ENCODE data around the gene FBXO44.
"Not testable (repeated sequence)": the region's sequence is repeated elsewhere in the genome, so short reads cannot be mapped to it uniquely, and the experiment has no call there.

Gene FBXO44, protein sequence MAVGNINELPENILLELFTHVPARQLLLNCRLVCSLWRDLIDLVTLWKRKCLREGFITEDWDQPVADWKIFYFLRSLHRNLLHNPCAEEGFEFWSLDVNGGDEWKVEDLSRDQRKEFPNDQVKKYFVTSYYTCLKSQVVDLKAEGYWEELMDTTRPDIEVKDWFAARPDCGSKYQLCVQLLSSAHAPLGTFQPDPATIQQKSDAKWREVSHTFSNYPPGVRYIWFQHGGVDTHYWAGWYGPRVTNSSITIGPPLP

DNA sequence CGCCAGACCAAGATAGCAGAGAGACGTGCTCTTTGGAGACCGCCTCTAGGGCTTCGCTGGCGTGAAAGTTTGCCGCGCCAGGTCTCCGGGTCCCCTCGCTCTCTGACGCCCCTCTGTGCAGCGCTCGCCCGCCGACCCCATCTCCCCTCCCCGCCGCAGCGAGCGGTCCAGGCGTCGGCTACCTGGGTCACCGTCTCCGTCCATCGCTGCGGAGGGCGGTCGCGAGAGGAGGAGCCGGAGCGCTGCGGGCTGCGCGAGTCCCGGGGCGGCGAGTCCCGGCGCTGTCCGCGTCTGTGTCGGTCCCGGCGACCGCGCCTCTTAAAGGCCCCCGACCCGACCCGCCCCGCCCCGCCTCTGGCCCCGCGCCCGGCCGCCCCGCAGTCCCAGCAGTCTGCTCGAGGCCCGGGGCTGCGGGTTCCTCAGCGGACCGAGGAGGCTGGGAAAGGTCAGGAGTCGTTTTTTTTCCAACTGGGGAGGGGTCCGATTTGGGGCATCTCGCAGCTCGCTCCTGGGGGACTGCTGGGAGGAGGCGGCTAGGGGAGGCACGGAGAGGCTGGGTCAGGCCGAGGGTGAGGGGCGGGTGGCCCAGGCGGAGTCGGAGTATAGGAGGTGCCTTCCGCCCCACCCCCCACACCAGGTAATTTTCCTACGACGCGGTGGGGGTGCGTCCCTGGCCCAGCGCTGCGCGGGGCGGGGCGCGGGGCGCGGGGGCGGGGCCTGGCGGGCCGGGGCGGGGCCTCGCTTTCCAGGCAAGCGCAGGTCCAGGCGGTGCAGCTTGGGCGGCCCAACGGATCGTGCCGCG lies at the start of gene FBXO44, which contains the start of gene FBXO2:
Gene FBXO44 (plus strand): TSS at position 741 of the 802 bp plus-strand sequence. CDS start 959 bp downstream, outside the sequence.
Gene FBXO2 (minus strand): TSS at position 293 of the 802 bp plus-strand sequence. CDS start 89 bp downstream, at position 204.
- peak; percentile 15 for DNase-seq

DNA sequence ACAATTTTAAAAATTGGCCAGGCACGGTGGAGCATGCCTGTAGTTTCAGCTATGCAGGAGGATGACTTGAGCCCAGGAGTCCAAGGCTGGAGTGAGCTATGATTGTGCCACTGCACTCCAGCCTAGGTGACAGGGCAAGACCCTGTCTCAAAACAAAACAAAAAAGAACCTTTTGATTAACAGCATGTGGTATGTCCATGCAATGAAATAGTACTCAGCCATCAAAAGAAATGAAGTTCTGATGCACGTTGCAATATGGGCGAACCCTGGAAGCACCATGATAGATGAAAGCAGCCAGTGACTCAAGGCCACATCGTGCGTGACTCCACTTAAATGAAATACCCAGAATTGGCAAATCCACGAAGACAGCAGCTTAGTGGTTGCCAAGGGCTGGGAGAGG lies 47.9 kb upstream of the FBXO44 start:
- no peak for DNase-seq

DNA sequence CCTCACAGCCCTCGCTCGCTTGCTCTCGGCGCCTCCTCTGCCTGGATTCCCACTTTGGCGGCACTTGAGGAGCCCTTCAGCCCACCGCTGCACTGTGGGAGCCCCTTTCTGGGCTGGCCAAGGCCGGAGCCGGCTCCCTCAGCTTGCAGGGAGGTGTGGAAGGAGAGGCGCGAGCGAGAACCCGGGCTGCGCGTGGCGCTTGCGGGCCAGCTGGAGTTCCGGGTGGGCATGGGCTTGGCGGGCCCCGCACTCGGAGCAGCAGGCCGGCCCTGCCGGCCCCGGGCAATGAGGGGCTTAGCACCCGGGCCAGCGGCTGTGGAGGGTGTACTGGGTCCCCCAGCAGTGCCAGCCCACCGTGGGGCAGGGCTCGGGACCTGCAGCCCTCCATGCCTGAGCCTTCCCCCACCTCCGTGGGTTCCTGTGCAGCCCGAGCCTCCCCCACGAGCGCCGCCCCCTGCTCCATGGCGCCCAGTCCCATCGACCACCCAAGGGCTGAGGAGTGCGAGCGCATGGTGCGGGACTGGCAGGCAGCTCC lies 46.0 kb upstream of the FBXO44 start:
- not testable (repeated sequence) for DNase-seq

DNA sequence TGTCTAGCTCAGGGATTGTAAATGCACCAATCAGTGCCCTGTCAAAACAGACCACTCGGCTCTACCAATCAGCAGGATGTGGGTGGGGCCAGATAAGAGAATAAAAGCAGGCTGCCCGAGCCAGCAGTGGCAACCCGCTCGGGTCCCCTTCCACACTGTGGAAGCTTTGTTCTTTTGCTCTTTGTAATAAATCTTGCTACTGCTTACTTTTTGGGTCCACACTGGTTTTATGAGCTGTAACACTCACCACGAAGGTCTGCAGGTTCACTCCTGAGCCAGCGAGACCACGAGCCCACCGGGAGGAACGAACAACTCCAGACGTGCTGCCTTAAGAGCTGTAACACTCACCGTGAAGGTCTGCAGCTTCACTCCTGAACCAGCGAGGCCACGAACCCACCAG lies 45.3 kb upstream of the FBXO44 start:
- not testable (repeated sequence) for DNase-seq

DNA sequence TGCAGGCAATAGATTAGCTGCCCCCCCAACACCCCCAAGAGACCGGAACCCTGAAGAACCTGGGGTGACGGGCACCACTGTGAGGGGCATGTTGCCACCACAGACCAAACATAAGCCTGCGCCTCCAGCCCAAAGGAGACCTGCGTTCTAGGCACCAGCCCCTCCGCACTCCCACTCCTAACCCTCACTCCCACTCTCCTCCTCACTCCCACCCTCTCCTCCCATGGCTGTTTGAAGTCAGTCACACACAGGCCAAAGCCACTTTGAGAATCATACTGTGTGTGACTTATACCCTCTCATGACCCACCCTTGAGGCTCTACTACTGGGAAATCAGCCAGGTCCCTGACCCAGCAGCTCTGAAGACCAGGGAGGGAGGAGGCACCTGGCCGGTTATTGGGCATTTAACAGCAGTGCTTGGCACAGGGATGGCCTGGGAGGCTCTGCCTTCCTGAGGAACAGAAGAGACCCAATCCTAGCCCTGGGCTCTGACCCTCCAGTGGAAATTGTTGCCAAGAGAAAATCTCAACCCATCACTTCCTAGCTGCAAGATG lies 44.0 kb upstream of the FBXO44 start:
- peak; percentile 27 for DNase-seq

DNA sequence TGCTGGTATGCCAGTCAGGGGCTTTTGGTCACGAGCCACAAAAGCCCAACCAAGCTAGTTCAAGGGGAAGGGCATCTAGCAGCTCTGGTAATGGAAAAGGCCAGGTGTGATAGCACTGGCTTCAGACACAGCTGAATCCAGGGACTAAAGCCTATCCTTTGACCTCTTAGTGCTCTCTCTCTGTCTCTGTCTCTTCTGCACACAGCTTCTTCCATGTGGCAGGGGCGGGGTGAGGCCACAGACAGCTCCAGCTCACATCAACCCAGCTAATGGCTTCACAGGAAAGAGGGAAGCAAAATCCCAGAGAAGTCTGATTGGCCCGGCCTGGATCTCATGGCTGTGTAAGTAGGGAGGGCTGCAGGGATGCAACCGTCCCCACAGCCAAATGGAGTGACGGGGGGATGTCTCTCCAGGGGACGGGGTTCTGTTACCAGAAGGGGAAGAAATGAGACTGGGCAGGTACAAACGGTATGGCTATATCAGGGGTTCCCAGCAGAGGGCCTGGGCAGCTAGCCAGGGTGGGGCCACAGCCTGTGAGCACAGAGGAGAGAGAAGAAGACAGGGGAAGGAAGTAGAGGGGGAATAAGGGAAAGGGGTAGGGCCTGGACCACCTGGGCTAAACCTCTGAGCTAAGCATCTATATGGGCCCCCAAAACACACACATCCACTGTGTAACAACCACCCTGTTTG lies 42.9 kb upstream of the FBXO44 start:
- no peak for DNase-seq

DNA sequence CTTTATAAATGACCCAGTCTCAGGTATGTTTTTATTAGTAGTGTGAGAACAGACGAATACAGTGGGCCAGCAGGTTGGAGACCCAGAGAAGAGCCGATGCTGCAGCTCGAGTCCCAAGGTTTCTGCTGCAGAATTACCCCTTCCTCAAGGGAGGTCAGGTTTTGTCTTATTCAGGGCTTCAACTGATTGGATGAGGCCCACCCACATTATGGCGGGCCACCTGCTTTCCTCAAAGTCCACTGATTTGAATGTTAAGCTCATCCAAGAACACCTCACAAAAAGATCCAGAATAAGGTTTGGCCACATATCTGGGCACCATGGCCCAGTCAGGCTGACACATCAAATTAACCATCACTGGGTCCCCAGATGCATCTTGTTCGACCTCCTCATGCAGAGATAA lies 41.3 kb upstream of the FBXO44 start:
- no peak for DNase-seq

DNA sequence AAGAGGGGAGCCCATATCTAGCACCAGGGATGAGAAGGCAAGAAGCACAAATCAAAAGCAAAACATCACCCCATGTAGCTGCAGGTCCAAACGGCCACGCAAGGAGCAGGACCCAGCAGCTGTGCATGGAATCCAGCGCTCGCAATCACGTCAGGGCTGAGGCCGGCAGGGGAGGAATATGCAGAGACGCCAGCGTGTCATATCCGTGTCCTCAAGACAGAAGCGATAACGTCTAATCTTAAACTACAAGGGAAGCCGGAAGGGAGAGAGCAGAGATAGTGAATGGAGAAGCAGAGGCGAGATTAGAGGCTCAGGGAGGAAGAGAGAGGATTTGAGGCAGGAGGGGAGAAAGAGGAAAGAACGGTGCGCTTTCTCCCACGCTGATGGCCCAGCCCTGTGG lies 39.6 kb upstream of the FBXO44 start:
- DNase-seq: no peak

DNA sequence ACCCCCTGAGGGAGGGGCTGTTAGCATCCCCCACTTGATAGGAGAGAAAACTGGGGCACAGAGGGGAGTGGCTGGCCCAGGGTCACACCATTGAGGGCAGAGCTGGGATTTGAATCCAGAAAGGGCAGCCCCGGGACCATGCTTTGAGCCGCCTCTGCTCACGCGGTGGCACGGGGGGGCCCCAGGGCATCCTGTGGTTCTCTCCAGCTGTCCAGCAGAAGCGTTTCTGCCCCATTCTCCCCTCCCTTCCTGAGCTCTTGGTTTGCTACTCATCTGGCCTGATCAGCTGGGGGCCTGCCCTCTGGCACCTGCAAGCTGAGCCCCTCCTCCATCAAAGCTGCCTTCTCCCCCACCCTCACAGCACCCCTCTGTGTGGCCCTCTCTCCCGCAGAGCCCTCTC lies 37.9 kb upstream of the FBXO44 start:
- no peak for DNase-seq

DNA sequence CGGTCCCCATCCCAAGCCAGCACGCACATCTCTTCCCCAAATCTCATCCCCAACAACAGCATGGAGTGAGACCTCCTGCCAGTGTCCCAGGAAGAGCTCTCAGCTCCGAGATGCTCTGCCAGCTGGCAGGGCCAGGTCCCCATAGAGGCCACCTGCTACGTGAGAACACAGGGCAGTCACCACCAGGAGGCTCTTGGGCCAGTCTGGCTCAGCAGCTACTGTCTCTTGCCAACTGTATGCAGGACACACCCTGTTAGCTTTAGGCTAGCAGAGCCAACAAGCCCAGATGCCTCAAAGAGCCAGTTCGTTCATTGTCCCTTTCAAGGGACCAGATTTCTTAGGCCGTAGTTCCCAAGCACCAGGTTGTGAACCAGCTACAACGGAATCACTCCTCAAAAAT lies 37.4 kb upstream of the FBXO44 start:
- no peak for DNase-seq

DNA sequence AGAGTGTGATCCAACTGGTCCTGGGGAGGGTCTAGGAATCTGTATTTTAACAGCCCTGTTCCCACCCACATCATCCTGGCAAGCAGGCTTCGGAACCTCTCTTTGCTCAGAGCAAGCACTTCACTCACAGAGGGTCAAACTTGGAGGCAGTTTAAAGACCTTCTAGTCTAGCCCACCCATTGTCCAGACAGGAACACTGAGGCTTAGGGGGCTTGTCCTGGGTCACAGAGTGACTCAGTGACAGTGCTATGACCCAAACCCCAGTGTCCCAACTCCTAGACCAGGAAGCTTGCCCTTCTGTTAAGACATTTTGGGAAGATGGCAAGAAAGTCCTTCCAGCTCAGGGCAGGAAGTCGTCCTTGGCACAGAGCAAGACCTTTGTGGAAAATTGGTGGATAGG lies 36.9 kb upstream of the FBXO44 start:
- DNase-seq: no peak

DNA sequence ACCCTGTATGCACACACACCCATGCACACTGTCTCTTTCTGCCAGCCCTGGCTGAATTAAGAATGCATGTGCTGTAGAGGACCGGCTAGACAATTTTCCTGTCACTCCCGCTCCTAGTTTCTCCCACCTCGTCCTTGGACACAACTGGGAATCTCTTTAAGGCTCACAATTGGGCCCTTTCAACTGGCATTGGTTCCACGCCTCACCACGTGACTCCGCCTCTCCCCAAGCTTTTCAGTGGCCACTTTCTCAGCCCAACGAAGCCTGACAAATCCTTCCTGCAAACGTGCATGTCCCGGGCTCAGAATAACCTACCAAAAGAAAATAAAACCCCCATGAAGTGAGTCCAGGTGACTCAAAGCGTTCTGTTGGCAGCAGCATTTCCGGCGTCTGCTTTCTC lies 34.3 kb upstream of the FBXO44 start:
- no peak for DNase-seq

DNA sequence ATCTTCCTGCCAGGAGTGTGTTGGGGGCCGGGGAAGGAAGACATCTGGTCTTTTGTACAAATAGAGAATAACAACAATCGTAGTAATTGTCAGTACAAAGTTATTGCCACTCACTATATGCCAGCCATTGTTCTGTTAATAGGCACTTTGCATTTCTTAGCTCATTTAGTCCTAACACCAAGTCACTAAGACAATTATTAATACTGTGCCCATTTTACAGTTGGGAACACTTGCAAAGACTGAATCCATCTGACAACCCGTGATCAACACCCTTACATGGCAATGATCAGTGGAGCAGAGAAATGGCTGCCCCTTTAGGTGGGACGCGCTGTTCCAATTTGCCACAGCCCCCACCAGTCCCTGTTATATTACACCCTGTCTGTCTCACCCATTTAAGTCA lies 33.8 kb upstream of the FBXO44 start:
- DNase-seq: no peak

DNA sequence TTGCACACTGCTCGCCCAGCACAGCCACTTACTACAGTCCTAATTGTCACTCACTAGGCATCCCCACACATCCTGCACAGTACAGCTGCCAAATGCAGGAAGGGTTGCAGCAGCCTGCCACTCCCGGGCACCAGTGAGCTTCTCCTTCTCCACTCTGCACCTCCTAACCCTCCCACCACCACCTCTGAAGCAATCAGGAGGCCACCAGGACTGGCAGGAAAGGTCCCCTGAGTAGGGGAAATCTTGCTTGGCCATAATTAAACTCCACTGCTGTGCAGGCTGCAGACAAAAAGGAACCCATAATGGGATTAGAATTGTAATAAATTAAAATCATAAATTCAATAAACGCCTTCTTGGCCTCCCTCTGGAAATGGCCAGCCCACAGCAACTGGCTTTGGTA lies 32.3 kb upstream of the FBXO44 start:
- DNase-seq: no peak

DNA sequence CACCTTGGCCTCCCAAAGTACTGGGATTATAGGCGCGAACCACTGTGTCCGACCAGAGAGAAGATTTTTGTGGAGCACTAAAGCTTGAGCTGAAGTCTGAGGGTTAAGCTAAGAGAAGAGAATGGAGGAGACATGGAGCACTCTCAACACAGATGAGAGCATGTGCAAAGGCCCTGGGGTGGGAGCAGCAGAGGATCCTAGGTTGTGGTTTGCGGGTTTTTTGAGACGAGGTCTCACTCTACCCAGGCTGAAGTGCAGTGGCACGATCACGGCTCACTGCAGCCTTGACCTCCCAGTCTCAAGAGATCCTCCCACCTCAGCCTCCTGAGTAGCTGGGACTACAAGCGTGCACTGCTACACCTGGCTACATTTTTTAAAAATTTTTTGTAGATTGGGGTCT lies 31.0 kb upstream of the FBXO44 start:
- no peak for DNase-seq

DNA sequence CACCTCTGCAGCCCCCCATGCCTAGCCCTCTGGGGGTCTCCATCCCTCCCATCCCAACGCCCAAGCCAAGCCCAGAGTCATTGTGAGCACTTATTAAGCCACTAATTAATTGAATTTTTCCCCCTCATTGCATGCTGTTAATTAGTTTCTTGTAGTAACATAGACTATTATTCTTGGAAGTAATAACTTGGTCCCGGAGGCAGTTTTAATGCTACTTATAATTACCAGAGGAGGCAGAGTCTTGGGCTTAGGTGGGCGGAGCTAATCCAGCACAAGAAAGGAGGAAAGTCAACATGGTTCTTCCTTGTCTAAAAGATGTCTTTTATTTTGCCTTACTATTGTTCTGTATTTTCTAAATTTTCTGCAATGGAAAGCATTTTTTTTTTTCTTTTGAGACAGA lies 28.1 kb upstream of the FBXO44 start:
- DNase-seq: no peak

DNA sequence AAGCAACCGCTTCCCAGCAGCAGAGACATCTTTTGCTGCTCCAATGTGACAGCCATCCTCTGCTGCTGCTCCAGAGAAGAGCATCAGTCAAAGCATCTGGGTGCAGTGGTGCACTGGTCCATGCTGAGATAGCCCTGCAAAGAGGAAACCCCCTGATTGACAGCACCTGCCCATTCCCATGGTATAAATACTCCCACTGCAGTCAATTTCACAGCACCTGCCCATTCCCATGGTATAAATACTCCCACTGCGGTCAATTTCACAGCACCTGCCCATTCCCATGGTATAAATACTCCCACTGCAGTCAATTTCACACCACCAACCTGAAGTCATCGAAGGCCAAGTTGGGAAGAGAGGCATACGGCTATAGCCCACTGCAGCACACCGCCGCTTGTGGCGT lies 25.9 kb upstream of the FBXO44 start:
- DNase-seq: no peak

DNA sequence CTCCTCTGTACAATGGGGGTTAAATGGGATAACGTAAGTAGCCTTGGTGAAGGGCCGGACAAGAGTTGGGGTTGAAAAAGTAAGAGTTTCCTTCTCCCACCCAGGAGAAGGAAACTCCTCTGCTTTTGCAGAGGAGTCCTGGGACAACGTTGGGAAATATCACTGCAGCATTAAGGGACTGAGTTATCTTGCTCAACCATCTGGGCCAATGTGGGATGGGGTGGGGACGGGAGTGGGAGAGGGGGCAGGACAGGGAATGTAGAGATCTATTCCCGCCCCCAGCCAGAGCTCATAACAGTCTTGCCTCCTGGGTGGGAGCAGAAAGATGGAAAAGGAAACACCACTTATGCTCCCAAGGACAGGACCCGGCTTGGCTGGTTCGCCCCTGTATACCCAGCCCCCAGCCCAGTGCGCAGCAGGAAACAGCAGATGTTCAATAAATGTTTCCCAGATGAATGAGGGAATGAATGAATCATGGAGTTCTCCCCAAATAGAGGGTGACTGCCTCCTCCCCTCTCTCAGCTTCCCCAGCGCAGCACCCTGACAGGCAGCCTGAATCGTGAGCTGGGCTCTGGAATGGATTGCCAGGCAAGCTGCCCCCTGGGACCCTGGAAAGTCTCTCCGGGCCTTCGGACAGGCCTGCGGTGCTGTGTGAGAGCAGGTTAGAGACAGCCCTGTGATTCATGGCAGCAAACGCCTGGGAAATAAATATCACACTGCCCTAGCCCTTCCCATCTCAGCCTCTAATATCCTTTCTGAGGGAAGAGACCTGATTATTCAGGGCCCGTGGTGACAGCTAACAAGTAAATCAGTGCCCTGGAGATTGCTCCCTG lies 25.3 kb upstream of the FBXO44 start:
- DNase-seq: no peak

DNA sequence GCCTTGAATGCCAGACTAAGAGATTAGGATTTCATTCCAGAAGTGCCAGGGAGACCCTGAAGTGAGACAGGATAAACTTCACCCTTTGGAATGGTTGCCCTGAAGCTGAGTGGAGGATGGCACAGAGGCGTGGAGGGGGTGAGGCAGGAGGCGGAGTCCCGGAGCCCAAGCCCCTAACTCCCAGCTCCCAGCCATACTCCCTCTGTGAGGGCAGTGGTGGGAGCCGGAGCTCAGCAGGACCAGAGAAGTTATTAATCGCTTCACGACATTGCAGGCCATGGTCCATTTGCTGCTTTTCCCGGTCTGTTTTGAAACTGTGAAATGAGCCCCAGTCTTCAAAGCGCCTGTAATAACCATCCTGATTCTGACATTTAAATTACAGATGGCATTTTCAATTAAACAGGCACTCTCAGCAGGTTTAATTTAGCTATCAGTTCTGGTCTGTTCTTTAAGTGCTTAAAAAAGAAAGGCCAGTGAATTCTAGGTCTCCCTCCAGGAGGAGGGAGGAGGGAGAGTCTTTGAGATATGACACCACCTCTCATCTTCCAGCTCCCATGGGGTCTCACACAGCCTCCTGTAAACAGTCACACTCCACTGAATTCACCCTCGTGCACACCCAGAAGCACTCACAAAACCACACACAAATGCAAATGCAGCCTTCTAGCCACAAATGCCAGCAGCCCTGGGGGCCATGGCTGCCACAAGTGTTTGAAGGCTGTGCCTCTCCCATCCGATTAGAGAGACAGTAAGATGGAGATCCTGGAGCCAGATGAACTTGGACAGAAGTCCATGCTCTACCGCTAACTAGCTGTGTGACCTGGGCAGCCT lies 20.1 kb upstream of the FBXO44 start:
- no peak for DNase-seq

DNA sequence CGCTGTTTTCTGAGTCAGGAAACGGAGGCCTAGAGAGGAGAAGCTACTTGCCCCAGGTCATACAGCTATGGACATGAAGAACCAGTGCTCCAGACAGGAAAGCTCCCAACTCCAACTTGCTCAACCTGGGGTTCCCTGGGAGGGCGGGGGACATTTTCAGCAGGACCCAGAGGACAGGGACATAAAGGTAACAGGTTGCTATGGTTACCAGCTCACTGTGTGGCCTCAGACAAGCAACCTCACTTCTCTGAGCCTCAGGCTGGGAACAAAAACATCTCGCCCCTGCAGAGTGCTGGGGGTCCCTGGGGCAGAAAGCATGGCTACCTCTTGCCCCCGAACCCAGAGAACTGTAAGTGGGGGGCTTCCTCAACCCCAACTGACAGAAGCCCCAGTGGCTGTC lies 16.6 kb upstream of the FBXO44 start:
- DNase-seq: no peak

DNA sequence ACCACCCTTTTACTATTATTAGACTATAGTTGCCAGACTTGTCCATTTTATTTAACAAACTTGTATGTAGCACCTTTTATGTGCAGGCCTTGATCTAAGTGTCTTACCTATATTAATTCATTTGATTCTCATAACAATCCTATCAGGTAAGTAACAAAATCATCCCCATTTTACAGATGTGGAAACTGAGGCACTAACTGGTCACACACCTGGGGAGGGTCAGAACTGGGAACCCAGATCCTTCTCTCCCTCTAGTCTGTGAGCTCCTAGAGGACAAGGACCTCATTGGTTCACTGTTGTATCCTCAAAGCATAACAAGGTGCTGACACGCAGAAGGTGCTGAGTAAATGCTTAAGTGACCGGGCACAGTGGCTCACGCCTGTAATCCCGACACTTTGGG lies 15.3 kb upstream of the FBXO44 start:
- no peak for DNase-seq
